Neural cell (in vitro differentiated cells): Measurements from ENCODE around the gene WDR4. TPM values are rescaled to one million over a fixed set of nuclear protein-coding genes. Genes with fewer than 3 reads are reported as not detected.
"Not testable (repeated sequence)": the region's sequence is repeated elsewhere in the genome, so short reads cannot be mapped to it uniquely, and the experiment has no call there.

Source experiments
- H2AFZ ChIP-seq: fragments of 200-600, 300-800 bp; sonication (generic), shearing (Covaris generic); 2 replicates; pipeline ENCODE4 v1.6.0; 2014; ENCODE audit warnings: low read depth, mild to moderate bottlenecking, antibody characterized with exemption, low read length, moderate library complexity
- H3F3A ChIP-seq: fragments of 200-600 bp; shearing (Covaris generic); 2 replicates; pipeline ENCODE4 v1.6.1; 2016; ENCODE audit warnings: mild to moderate bottlenecking, moderate library complexity, mixed read lengths, antibody characterized with exemption, low read length; ENCODE audit not compliant: insufficient read depth, poor library complexity, severe bottlenecking
- H3K27ac ChIP-seq: fragments of 200-600, 300-800 bp; sonication (generic), shearing (Covaris generic); 2 replicates; pipeline ENCODE4 v1.5.1; 2014; ENCODE audit warnings: mild to moderate bottlenecking, low read length, moderate library complexity
- H3K27me3 ChIP-seq: fragments of 300-800, 200-600 bp; sonication (generic), shearing (Covaris generic); 2 replicates; pipeline ENCODE4 v1.6.0; 2014; ENCODE audit warnings: mild to moderate bottlenecking, low read depth, low read length, moderate library complexity; ENCODE audit not compliant: insufficient read depth
- H3K36me3 ChIP-seq: fragments of 300-800, 200-600 bp; sonication (generic), shearing (Covaris generic); 2 replicates; pipeline ENCODE4 v1.5.1; 2014; ENCODE audit warnings: mild to moderate bottlenecking, antibody characterized with exemption, low read length, moderate library complexity; ENCODE audit not compliant: insufficient read depth
- H3K4me2 ChIP-seq: fragments of 300-800, 200-600 bp; sonication (generic), shearing (Covaris generic); 2 replicates; pipeline ENCODE4 v1.6.0; 2014; ENCODE audit warnings: mild to moderate bottlenecking, low read length
- H3K4me3 ChIP-seq: fragments of 300-800, 200-600 bp; sonication (generic), shearing (Covaris generic); 2 replicates; pipeline ENCODE4 v1.5.1; 2014; ENCODE audit warnings: mild to moderate bottlenecking, low read length, moderate library complexity
- H3K79me2 ChIP-seq: fragments of 200-600 bp; shearing (Covaris generic); replicated peaks from 2 replicates; pipeline ENCODE4 v1.6.0; 2014; ENCODE audit warnings: mild to moderate bottlenecking, low read length, moderate library complexity; ENCODE audit not compliant: insufficient read depth
- H3K9ac ChIP-seq: fragments of 300-800, 200-600 bp; sonication (generic), shearing (Covaris generic); 2 replicates; pipeline ENCODE4 v1.6.1; 2016; ENCODE audit warnings: mild to moderate bottlenecking, low read length, mixed read lengths
- H3K9me2 ChIP-seq: fragments of 200-600 bp; shearing (Covaris generic); 2 replicates; pipeline ENCODE4 v1.6.1; 2016; ENCODE audit warnings: mild to moderate bottlenecking, low read length, mixed read lengths; ENCODE audit not compliant: insufficient read depth
- H3K9me3 ChIP-seq: fragments of 200-600, 300-800 bp; sonication (generic), shearing (Covaris generic); 2 replicates; pipeline ENCODE4 v1.6.1; 2016; ENCODE audit warnings: mild to moderate bottlenecking, mixed run types, low read length, moderate library complexity, mixed read lengths
- H4K20me1 ChIP-seq: fragments of 200-600 bp; shearing (Covaris generic); 2 replicates; pipeline ENCODE4 v1.6.1; 2016; ENCODE audit warnings: mild to moderate bottlenecking, mixed run types; ENCODE audit not compliant: insufficient read depth
- CTCF ChIP-seq: fragments of 450-650 bp; IDR thresholded peaks from 2 replicates; pipeline ENCODE4 v1.5.1; 2014; ENCODE audit warnings: antibody characterized with exemption, mild to moderate bottlenecking, moderate library complexity; ENCODE audit not compliant: poor library complexity, severe bottlenecking
- EP300 ChIP-seq: fragments of 450-650 bp; conservative IDR thresholded peaks from 2 replicates; pipeline ENCODE4 v1.6.1; 2014; ENCODE audit warnings: antibody characterized with exemption, mild to moderate bottlenecking, moderate library complexity; ENCODE audit not compliant: poor library complexity, severe bottlenecking
- EZH2 ChIP-seq: fragments of 200-600, 300-800 bp; shearing (Covaris generic), sonication (generic); IDR thresholded peaks from 2 replicates; pipeline ENCODE4 v1.6.1; 2014; ENCODE audit warnings: antibody characterized with exemption, low read length, borderline replicate concordance, mild to moderate bottlenecking; ENCODE audit not compliant: insufficient read depth, poor library complexity, severe bottlenecking
- MXI1 ChIP-seq: fragments of 450-650 bp; conservative IDR thresholded peaks from 2 replicates; pipeline ENCODE4 v1.6.1; 2014; ENCODE audit warnings: antibody characterized with exemption, mild to moderate bottlenecking; ENCODE audit not compliant: poor library complexity, severe bottlenecking
- RAD21 ChIP-seq: fragments of 450-650 bp; conservative IDR thresholded peaks from 2 replicates; pipeline ENCODE4 v1.6.1; 2014; ENCODE audit warnings: antibody characterized with exemption, mild to moderate bottlenecking, moderate library complexity
- REST ChIP-seq: IDR thresholded peaks from 2 replicates; pipeline ENCODE4 v1.6.1; 2012; ENCODE audit warnings: borderline replicate concordance
- SMC3 ChIP-seq: fragments of 450-650 bp; conservative IDR thresholded peaks from 2 replicates; pipeline ENCODE4 v1.6.1; 2014; ENCODE audit warnings: antibody characterized with exemption, mild to moderate bottlenecking, moderate library complexity; ENCODE audit not compliant: poor library complexity
- TAF1 ChIP-seq: IDR thresholded peaks from 2 replicates; pipeline ENCODE4 v1.6.1; 2012; ENCODE audit warnings: low read depth
- polyA plus RNA-seq: library from polyadenylated mRNA; depleted of rRNA; stranded (reverse); fragments of >200 nt; gene quantifications from 2 replicates; pipeline ENCODE4 v1.2.3, GENCODE V29; 2014

WDR4 gene
- polyA plus RNA-seq, 1 donor from 2014 or later = 9.2 TPM

GRCh38 chr21:42878678-42878992 lies 704 bp downstream of the WDR4 start:
- H3K4me3 ChIP-seq = peak overlapping the region; percentile 88
- H3K79me2 ChIP-seq = peaks cover 17% of the 10 kb centered on the region
- no peaks in the 10 kb centered on the region for H4K20me1 ChIP-seq
- H3K9me2 ChIP-seq = no peaks in the 10 kb centered on the region
- H3K27ac ChIP-seq = peak overlapping the region; percentile 8
- H3K27me3 ChIP-seq = no peaks in the 10 kb centered on the region
- H3K36me3 ChIP-seq = no peaks in the 10 kb centered on the region
- TF ChIP-seq RAD21 (no peak), MXI1 (no peak), SMC3 (no peak), CTCF (no peak), EP300 (no peak), TAF1 (no peak), EZH2 (no peak)
- H3F3A ChIP-seq = no peaks in the 10 kb centered on the region
- peak overlapping the region; percentile 71 for H2AFZ ChIP-seq
- peak overlapping the region; percentile 82 for H3K9ac ChIP-seq
- no peaks in the 10 kb centered on the region for H3K9me3 ChIP-seq
- H3K4me2 ChIP-seq = peak overlapping the region; percentile 82

- H3K27me3 ChIP-seq, H3K9ac ChIP-seq, H2AFZ ChIP-seq, H3K4me3 ChIP-seq, H3K27ac ChIP-seq, H3K36me3 ChIP-seq, H3F3A ChIP-seq, H3K9me2 ChIP-seq, H4K20me1 ChIP-seq, H3K9me3 ChIP-seq, H3K4me2 ChIP-seq: not testable (repeated sequence)
- peaks cover 17% of the 10 kb centered on the region for H3K79me2 ChIP-seq
These were observed 3.5 kb downstream of the WDR4 start for GRCh38 chr21:42875811-42876210.

DNA sequence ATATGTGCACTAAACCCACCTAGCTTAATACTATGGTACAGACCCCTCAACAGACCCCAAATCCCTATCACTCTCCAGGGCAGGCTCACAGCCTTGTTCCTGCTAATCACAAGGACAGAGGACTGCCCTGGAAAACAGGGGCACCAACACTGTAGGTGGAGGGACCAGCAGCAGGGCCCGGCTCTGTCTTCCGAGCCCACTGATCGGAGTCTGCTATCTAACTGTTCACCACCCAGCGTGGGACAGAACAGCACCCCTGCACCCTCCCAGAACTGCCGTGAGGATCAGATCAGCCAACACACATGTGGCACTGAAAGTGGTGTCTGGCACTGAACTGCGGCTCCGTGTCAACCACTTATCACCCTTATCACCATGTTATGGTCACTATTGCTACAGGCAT lies 6.2 kb downstream of the WDR4 start:
- H2AFZ ChIP-seq = no peak overlapping the region
- TF ChIP-seq SMC3 (no peak), RAD21 (no peak), CTCF (no peak), REST (no peak), MXI1 (no peak), EZH2 (no peak), EP300 (no peak)
- no peaks in the 10 kb centered on the region for H3K9me2 ChIP-seq
- no peak overlapping the region for H3K27ac ChIP-seq
- H4K20me1 ChIP-seq = no peaks in the 10 kb centered on the region
- H3F3A ChIP-seq = no peaks in the 10 kb centered on the region
- peaks cover 5% of the 10 kb centered on the region for H3K36me3 ChIP-seq
- no peak overlapping the region for H3K4me3 ChIP-seq
- H3K27me3 ChIP-seq = no peaks in the 10 kb centered on the region
- no peak overlapping the region for H3K4me2 ChIP-seq
- H3K79me2 ChIP-seq = peaks cover 5% of the 10 kb centered on the region
- H3K9me3 ChIP-seq = no peaks in the 10 kb centered on the region
- H3K9ac ChIP-seq = no peak overlapping the region
